GM12878 (cell line): ENCODE data around the gene RPL29.

Source experiments
- CBX5 ChIP-seq: sonication (generic); IDR thresholded peaks from 2 replicates; pipeline ENCODE4 v1.6.1; 2016; ENCODE audit warnings: low read depth, moderate library complexity, mild to moderate bottlenecking, inconsistent platforms
- EZH2 ChIP-seq: IDR thresholded peaks from 2 replicates; pipeline ENCODE4 v1.6.1; 2012; ENCODE audit warnings: low read depth, mild to moderate bottlenecking, control low read depth, inconsistent platforms, low read length, borderline replicate concordance; ENCODE audit not compliant: control insufficient read depth
- FOS ChIP-seq: IDR thresholded peaks from 3 replicates; pipeline ENCODE4 v1.6.1; 2011; ENCODE audit warnings: borderline replicate concordance; ENCODE audit not compliant: insufficient read length; ENCODE audit errors: extremely low read depth
- HDAC6 ChIP-seq: fragments of 200-600 bp; sonication (generic); IDR thresholded peaks from one replicate; pipeline ENCODE4 v1.8.0; 2017; ENCODE audit warnings: antibody characterized with exemption; ENCODE audit not compliant: unreplicated experiment
- RCOR1 ChIP-seq: conservative IDR thresholded peaks from 2 replicates; pipeline ENCODE4 v1.6.1; 2012; ENCODE audit warnings: low read depth, low read length, improper control_type of control experiment
- RFX5 ChIP-seq: IDR thresholded peaks from 2 replicates; pipeline ENCODE4 v1.6.1; 2011; ENCODE audit warnings: low read depth, low read length, improper control_type of control experiment
- TF ChIP-seq, protein P1 (sequence below), 3 experiments: IDR thresholded peaks in 2 of 3; conservative IDR thresholded peaks in 1 of 3; 2 replicates each; pipeline ENCODE4 v1.5.1; 2011; ENCODE audit warnings: low read depth in 3 of 3, low read length in 3 of 3, mild to moderate bottlenecking in 3 of 3, control low read depth in 2 of 3, moderate library complexity in 2 of 3, inconsistent platforms in 1 of 3, mixed read lengths in 1 of 3; ENCODE audit not compliant: control insufficient read depth in 2 of 3, insufficient read depth in 1 of 3; ENCODE audit errors: extremely low read depth in 1 of 3
- TF ChIP-seq, protein P2 (sequence below): IDR thresholded peaks from 2 replicates; pipeline ENCODE4 v1.6.1; 2011; ENCODE audit warnings: mild to moderate bottlenecking, low read depth, low read length, moderate library complexity; ENCODE audit not compliant: insufficient replicate concordance

DNA sequence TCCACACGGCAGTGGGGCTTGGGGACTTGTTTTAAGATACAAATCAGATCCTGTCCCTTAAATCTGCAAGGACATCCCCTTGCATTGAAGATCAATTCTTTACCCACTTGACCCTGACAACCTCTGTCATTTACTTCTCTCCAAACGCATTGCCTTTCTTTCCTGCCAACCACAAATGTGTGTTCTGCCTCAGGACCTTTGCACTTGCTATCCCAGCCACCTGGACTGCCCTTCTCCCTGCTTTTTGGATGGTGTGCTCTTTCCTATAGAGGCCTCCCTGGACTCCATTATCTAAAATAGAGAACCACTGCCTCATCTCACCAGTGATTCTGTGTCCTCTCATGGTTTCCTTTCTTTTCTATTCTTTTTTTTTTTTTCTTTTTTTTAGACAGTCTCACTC lies 1.5 kb upstream of the RPL29 start:
- no peak for TF ChIP-seq RFX5
- TF ChIP-seq HDAC6, result no peak
- TF ChIP-seq EZH2, result no peak
- no peak for TF ChIP-seq CBX5
- TF ChIP-seq, protein P1, sequence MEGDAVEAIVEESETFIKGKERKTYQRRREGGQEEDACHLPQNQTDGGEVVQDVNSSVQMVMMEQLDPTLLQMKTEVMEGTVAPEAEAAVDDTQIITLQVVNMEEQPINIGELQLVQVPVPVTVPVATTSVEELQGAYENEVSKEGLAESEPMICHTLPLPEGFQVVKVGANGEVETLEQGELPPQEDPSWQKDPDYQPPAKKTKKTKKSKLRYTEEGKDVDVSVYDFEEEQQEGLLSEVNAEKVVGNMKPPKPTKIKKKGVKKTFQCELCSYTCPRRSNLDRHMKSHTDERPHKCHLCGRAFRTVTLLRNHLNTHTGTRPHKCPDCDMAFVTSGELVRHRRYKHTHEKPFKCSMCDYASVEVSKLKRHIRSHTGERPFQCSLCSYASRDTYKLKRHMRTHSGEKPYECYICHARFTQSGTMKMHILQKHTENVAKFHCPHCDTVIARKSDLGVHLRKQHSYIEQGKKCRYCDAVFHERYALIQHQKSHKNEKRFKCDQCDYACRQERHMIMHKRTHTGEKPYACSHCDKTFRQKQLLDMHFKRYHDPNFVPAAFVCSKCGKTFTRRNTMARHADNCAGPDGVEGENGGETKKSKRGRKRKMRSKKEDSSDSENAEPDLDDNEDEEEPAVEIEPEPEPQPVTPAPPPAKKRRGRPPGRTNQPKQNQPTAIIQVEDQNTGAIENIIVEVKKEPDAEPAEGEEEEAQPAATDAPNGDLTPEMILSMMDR (IDR thresholded peaks at IDR 0.05 in 2 of 3, conservative IDR thresholded peaks at IDR 0.05 in 1 of 3; ENCODE audit: control insufficient read depth in 2 of 3, extremely low read depth in 1 of 3, insufficient read depth in 1 of 3, low read depth in 3 of 3, low read length in 3 of 3), result no peak
- no peak for TF ChIP-seq FOS
- TF ChIP-seq RCOR1, result no peak
- TF ChIP-seq, protein P2, sequence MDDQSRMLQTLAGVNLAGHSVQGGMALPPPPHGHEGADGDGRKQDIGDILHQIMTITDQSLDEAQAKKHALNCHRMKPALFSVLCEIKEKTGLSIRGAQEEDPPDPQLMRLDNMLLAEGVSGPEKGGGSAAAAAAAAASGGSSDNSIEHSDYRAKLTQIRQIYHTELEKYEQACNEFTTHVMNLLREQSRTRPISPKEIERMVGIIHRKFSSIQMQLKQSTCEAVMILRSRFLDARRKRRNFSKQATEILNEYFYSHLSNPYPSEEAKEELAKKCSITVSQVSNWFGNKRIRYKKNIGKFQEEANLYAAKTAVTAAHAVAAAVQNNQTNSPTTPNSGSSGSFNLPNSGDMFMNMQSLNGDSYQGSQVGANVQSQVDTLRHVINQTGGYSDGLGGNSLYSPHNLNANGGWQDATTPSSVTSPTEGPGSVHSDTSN, result no peak
